MM.1S (cell line): ENCODE data around the gene MACROD2.

Experiments
- CTCF ChIP-seq: fragments of 300-600 bp; sonication (generic); IDR thresholded peaks from 2 replicates; pipeline ENCODE4 v1.5.1; 2016; ENCODE audit warnings: antibody characterized with exemption, low read length, mixed read lengths
- EZH2 ChIP-seq: fragments of 300-600 bp; sonication (generic); optimal IDR thresholded peaks from 2 replicates; pipeline ENCODE3; 2017; ENCODE audit warnings: low read depth, mild to moderate bottlenecking, antibody characterized with exemption, low read length, mixed read lengths
- EZH2phosphoT487 ChIP-seq: fragments of 300-600 bp; sonication (generic); IDR thresholded peaks from 2 replicates; pipeline ENCODE4 v1.6.1; 2018; ENCODE audit warnings: antibody characterized with exemption, low read length

- TF ChIP-seq CTCF (no peak), EZH2 (no peak), EZH2phosphoT487 (no peak)
Observed at GRCh38 chr20:15889061-15889460, 1893.7 kb downstream of the MACROD2 start.
